Loucy (cell line): Measurements from ENCODE around the gene CAPN2.

ENCODE experiments used
- H2AFZ ChIP-seq: fragments of 200-600 bp; sonication (generic); 2 replicates; pipeline ENCODE4 v1.6.0; 2016; ENCODE audit warnings: antibody characterized with exemption, mild to moderate bottlenecking, low read length, moderate library complexity
- H3F3A ChIP-seq: fragments of 200-600 bp; 2 replicates; pipeline ENCODE4 v1.6.0; 2016; ENCODE audit warnings: antibody characterized with exemption, low read depth, mild to moderate bottlenecking
- H3K27me3 ChIP-seq: fragments of 200-600 bp; sonication (generic); 2 replicates; pipeline ENCODE4 v1.6.1; 2014; ENCODE audit warnings: low read length, mild to moderate bottlenecking; ENCODE audit not compliant: insufficient read depth, poor library complexity, severe bottlenecking
- H3K36me3 ChIP-seq: fragments of 200-600 bp; sonication (generic); 2 replicates; pipeline ENCODE4 v1.6.1; 2016; ENCODE audit warnings: low read length; ENCODE audit not compliant: insufficient read depth
- H3K4me1 ChIP-seq: fragments of 200-600 bp; sonication (generic); 2 replicates; pipeline ENCODE4 v1.5.1; 2014; ENCODE audit warnings: low read length, mild to moderate bottlenecking; ENCODE audit not compliant: insufficient read depth, poor library complexity, severe bottlenecking
- H3K4me2 ChIP-seq: fragments of 200-600 bp; sonication (generic); 2 replicates; pipeline ENCODE4 v1.6.0; 2014; ENCODE audit warnings: antibody characterized with exemption, low read length, low read depth, mild to moderate bottlenecking; ENCODE audit not compliant: poor library complexity, severe bottlenecking
- H3K4me3 ChIP-seq: fragments of 200-600 bp; sonication (generic); 2 replicates; pipeline ENCODE4 v1.5.1; 2014; ENCODE audit warnings: low read length, mild to moderate bottlenecking, mixed read lengths; ENCODE audit not compliant: poor library complexity, severe bottlenecking
- H3K79me2 ChIP-seq: fragments of 200-600 bp; sonication (generic); 2 replicates; pipeline ENCODE4 v1.6.1; 2014; ENCODE audit warnings: low read length; ENCODE audit not compliant: insufficient read depth
- H3K9ac ChIP-seq: fragments of 200-600 bp; sonication (generic); 2 replicates; pipeline ENCODE4 v1.6.0; 2014; ENCODE audit warnings: mild to moderate bottlenecking, low read depth, low read length, moderate library complexity; ENCODE audit not compliant: poor library complexity, severe bottlenecking
- H3K9me2 ChIP-seq: fragments of 200-600 bp; sonication (generic); replicated peaks from 2 replicates; pipeline ENCODE4 v1.6.1; 2016; ENCODE audit warnings: low read depth, low read length, mixed read lengths
- H3K9me3 ChIP-seq: fragments of 200-600 bp; sonication (generic); 2 replicates; pipeline ENCODE4 v1.6.1; 2014; ENCODE audit warnings: mild to moderate bottlenecking, antibody characterized with exemption, low read length, low read depth; ENCODE audit not compliant: insufficient read depth
- H4K20me1 ChIP-seq: fragments of 200-600 bp; sonication (generic); 2 replicates; pipeline ENCODE4 v1.6.0; 2014; ENCODE audit warnings: antibody characterized with exemption, low read length, mild to moderate bottlenecking; ENCODE audit not compliant: insufficient read depth, poor library complexity, severe bottlenecking
- EZH2phosphoT487 ChIP-seq: fragments of 200-600 bp; IDR thresholded peaks from 2 replicates; pipeline ENCODE4 v1.6.1; 2018; ENCODE audit warnings: antibody characterized with exemption, mild to moderate bottlenecking, moderate library complexity, borderline replicate concordance
- TF ChIP-seq, protein P1 (sequence below): fragments of 200-600 bp; sonication (generic); conservative IDR thresholded peaks from 2 replicates; pipeline ENCODE4 v1.5.1; 2014; ENCODE audit warnings: mild to moderate bottlenecking, antibody characterized with exemption, low read length

Gene CAPN2

DNA sequence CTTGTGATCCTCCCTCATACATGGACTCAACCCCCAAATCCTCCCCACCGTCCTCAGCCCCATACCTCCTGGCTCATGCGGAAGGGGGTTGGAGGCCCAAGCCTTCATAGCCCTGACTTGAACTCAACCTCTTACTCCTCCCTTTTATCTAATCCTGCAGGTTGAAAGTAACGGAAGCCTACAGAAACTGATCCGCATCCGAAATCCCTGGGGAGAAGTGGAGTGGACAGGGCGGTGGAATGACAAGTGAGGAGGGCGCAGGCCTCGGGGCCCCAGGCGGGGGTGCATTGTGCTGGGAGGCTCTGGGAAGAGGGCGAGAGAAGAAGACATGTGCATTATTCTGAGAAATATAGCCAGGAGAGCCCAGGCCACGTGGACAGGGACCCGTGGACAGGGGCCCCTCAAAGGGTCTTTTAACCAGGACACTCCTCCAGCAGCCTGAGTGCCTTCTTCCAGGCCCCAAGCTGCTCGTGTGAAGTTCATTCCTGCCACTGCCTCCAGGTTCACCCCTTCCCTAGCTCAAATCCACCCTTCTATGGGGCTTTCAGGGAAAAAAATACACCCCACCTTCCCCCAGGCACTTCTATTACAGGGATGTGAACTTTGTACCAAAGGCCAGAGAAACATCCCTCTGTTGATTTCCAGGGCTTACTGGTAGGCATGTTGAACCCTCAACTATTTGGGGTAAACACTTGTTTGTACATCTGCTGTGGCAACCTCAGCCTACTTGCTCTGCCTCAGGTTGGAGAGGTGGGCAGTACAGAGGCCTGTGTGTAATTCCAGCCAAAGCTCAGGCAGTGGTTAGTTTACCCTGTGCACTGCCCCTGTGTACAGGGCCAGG is 38.6 kb downstream of the CAPN2 start:
- Histone ChIP-seq H3F3A (no peaks in the 10 kb centered on the region), H3K36me3 (no peaks in the 10 kb centered on the region)
- TF ChIP-seq, protein P1, sequence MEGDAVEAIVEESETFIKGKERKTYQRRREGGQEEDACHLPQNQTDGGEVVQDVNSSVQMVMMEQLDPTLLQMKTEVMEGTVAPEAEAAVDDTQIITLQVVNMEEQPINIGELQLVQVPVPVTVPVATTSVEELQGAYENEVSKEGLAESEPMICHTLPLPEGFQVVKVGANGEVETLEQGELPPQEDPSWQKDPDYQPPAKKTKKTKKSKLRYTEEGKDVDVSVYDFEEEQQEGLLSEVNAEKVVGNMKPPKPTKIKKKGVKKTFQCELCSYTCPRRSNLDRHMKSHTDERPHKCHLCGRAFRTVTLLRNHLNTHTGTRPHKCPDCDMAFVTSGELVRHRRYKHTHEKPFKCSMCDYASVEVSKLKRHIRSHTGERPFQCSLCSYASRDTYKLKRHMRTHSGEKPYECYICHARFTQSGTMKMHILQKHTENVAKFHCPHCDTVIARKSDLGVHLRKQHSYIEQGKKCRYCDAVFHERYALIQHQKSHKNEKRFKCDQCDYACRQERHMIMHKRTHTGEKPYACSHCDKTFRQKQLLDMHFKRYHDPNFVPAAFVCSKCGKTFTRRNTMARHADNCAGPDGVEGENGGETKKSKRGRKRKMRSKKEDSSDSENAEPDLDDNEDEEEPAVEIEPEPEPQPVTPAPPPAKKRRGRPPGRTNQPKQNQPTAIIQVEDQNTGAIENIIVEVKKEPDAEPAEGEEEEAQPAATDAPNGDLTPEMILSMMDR, result no peak

DNA sequence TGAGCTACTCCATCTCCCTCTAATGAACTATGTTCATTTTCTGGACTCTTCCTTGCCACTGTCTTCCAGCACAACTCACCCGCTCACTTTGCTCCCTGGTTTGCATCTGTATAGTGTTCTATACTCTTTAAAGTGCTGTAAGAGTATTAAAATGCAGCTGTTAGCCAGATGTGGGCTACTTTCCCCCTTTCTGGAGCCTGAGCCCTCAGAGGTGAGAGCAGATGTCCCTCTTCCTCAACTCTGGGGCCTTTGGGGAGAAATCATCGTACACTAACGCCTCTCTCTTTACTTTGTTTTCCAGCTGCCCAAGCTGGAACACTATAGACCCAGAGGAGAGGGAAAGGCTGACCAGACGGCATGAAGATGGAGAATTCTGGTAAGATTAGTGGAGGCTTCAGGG is 39.4 kb downstream of the CAPN2 start:
- Histone ChIP-seq H3K79me2 (no peaks in the 10 kb centered on the region), H3K4me3 (no peak overlapping the region), H3K9me2 (no peaks in the 10 kb centered on the region), H3K4me1 (no peaks in the 10 kb centered on the region), H3K9ac (no peak overlapping the region), H3K4me2 (no peak overlapping the region), H3F3A (no peaks in the 10 kb centered on the region), H3K36me3 (no peaks in the 10 kb centered on the region), H3K27me3 (no peaks in the 10 kb centered on the region), H4K20me1 (no peaks in the 10 kb centered on the region), H3K9me3 (no peaks in the 10 kb centered on the region), H2AFZ (no peak overlapping the region)
- TF ChIP-seq, protein P1, result no peak
- TF ChIP-seq EZH2phosphoT487, result no peak

More for the DNA sequence above, 38.6 kb downstream of the CAPN2 start:
- Histone ChIP-seq H3K4me1 (no peaks in the 10 kb centered on the region), H4K20me1 (no peaks in the 10 kb centered on the region), H3K9me3 (no peaks in the 10 kb centered on the region), H3K9ac (no peak overlapping the region), H3K4me2 (no peak overlapping the region), H3K79me2 (no peaks in the 10 kb centered on the region), H2AFZ (no peak overlapping the region), H3K27me3 (no peaks in the 10 kb centered on the region), H3K9me2 (no peaks in the 10 kb centered on the region), H3K4me3 (no peak overlapping the region)

DNA sequence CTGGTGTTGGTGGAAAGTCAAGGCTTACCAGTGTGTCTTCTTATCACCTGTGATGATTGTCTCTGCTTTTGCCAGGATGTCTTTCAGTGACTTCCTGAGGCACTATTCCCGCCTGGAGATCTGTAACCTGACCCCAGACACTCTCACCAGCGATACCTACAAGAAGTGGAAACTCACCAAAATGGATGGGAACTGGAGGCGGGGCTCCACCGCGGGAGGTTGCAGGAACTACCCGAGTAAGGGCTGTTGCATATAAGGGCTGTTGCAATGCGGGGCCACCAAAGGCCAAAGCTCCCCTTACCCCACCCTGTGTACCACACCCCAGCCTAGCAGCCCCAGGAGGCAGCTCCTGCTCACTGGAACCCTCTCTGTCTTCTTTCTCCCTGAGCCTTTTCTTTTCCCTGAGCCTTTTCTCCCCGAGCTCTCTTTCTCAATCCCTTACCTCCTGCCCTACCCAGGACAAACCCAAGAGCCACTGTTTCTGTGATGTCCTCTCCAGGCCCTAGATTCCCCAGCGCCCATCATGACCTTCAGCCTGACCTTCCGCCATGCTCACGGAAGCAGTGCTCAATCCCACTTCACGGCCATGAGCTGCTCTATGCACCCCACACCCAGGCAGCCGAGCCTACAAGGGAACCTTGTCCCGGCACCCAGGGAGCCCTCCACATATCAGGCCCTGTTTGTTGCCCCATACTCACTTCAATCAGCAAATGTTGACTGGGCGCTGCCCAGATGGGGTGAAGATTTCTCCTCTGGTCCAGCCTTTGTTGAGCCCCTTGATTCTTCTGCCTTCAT is 40.6 kb downstream of the CAPN2 start:
- no peak overlapping the region for H2AFZ ChIP-seq
- no peaks in the 10 kb centered on the region for H4K20me1 ChIP-seq
- no peak overlapping the region for H3K4me2 ChIP-seq
- no peaks in the 10 kb centered on the region for H3K79me2 ChIP-seq
- no peaks in the 10 kb centered on the region for H3K27me3 ChIP-seq
- H3K9me3 ChIP-seq, result no peaks in the 10 kb centered on the region
- no peak overlapping the region for H3K4me3 ChIP-seq
- no peaks in the 10 kb centered on the region for H3K4me1 ChIP-seq
- no peaks in the 10 kb centered on the region for H3K36me3 ChIP-seq
- H3K9ac ChIP-seq, result no peak overlapping the region
- no peaks in the 10 kb centered on the region for H3F3A ChIP-seq
- H3K9me2 ChIP-seq, result no peaks in the 10 kb centered on the region
- no peak for TF ChIP-seq EZH2phosphoT487
- TF ChIP-seq, protein P1, result no peak
